PC-9 (cell line): ENCODE measurements around the gene ENAH. TPM values are rescaled to one million over a fixed set of nuclear protein-coding genes. Genes with fewer than 3 reads are reported as not detected.

Source experiments
- BruUV-seq: library from RNA; stranded (reverse); fragments of 400-500 nt; replicated peaks from 2 replicates; lab custom pipeline; 2021; lab: Mats Ljungman, UMichigan
- CTCF ChIA-PET: fragments of 300-600 bp; sonication (Branson Sonifier 250); formaldehyde crosslinking; loops from one replicate; lab custom pipeline; 2022; ENCODE audit warnings: antibody characterized with exemption; lab: Charles Lee
- POLR2A ChIA-PET: fragments of 300-600 bp; sonication (Branson Sonifier 250); formaldehyde crosslinking; loops from one replicate; lab custom pipeline; 2022; ENCODE audit warnings: antibody characterized with exemption; ENCODE audit not compliant: unreplicated experiment; lab: Charles Lee
- DNase-seq, 2 experiments: peaks; one replicate each; pipeline versions ENCODE4 v3.0.0 to v3.0.0-alpha.2; 2015 to 2022; ENCODE audit warnings: mixed read lengths in 1 of 2
- H2AFZ ChIP-seq: fragments of 200-600 bp; sonication (generic); 2 replicates; pipeline ENCODE4 v1.8.1; 2017; ENCODE audit warnings: antibody characterized with exemption
- H3F3A ChIP-seq: fragments of 200-600 bp; sonication (generic); 2 replicates; pipeline ENCODE4 v1.8.1; 2017; ENCODE audit warnings: antibody characterized with exemption, mild to moderate bottlenecking, low read depth; ENCODE audit not compliant: insufficient read depth
- H3K27ac ChIP-seq: fragments of 200-600 bp; sonication (generic); 2 replicates; pipeline ENCODE4 v1.6.1; 2016; ENCODE audit warnings: mixed run types
- H3K27me3 ChIP-seq: fragments of 200-600 bp; sonication (generic); 2 replicates; pipeline ENCODE4 v1.6.1; 2016; ENCODE audit warnings: low read depth, mixed run types; ENCODE audit not compliant: insufficient read depth
- H3K36me3 ChIP-seq: fragments of 200-600 bp; sonication (generic); 2 replicates; pipeline ENCODE4 v1.6.1; 2016; ENCODE audit warnings: low read depth, mixed run types
- H3K4me1 ChIP-seq: fragments of 200-600 bp; sonication (generic); replicated peaks from 2 replicates; pipeline ENCODE4 v1.6.1; 2016; ENCODE audit warnings: mixed run types; ENCODE audit not compliant: insufficient read depth
- H3K4me2 ChIP-seq: fragments of 200-600 bp; sonication (generic); 2 replicates; pipeline ENCODE4 v1.6.1; 2017; ENCODE audit warnings: mixed run types
- H3K4me3 ChIP-seq: fragments of 200-600 bp; sonication (generic); 2 replicates; pipeline ENCODE4 v1.6.1; 2016; ENCODE audit warnings: mixed run types
- H3K79me2 ChIP-seq: fragments of 200-600 bp; sonication (generic); 2 replicates; pipeline ENCODE4 v1.6.1; 2017; ENCODE audit warnings: low read depth, mixed run types
- H3K9me2 ChIP-seq: fragments of 200-600 bp; sonication (generic); 2 replicates; pipeline ENCODE4 v1.8.1; 2017; ENCODE audit warnings: mild to moderate bottlenecking; ENCODE audit not compliant: insufficient read depth
- H3K9me3 ChIP-seq: fragments of 200-600 bp; sonication (generic); 2 replicates; pipeline ENCODE4 v1.8.1; 2016; ENCODE audit warnings: low read depth; ENCODE audit not compliant: insufficient read depth
- H4K20me1 ChIP-seq: fragments of 200-600 bp; sonication (generic); 2 replicates; pipeline ENCODE4 v1.8.1; 2017; ENCODE audit not compliant: insufficient read depth
- CTCF ChIP-seq: fragments of 200-600 bp; sonication (generic); conservative IDR thresholded peaks from 2 replicates; pipeline ENCODE4 v1.6.1; 2017; ENCODE audit warnings: mixed run types, antibody characterized with exemption, mild to moderate bottlenecking, moderate library complexity
- EZH2 ChIP-seq: fragments of 200-600 bp; sonication (generic); IDR thresholded peaks from 2 replicates; pipeline ENCODE4 v1.8.0; 2017; ENCODE audit warnings: antibody characterized with exemption, low read depth
- intact Hi-C: fragments of 100-400 bp; cut with micrococcal nuclease; formaldehyde crosslinking; loops from one replicate; pipeline ENCODE4 v1.10.0; 2022; ENCODE audit not compliant: unreplicated experiment
- total RNA-seq: library from RNA; stranded (reverse); gene quantifications from 2 replicates; pipeline ENCODE4 v1.2.3, GENCODE V29; 2021

Gene ENAH
- total RNA-seq, 1 experiment from 2014 or later: 167 TPM

- H3K79me2 ChIP-seq: peaks cover 62% of the 10 kb centered on the region
- intact Hi-C loops: no loop called here
- H3K4me3 ChIP-seq: no peak overlapping the region
- no peaks in the 10 kb centered on the region for H3K9me3 ChIP-seq
- H2AFZ ChIP-seq: no peak overlapping the region
- H3F3A ChIP-seq: peaks cover 5% of the 10 kb centered on the region
- ChIA-PET POLR2A (interaction anchor here (0.6 to 0.7 kb wide), 4 partner anchors 34 to 776 kb away, joined by 3 to 14 read pairs (median 4); partner anchors contain the start of gene LIN9), CTCF (interaction anchor here (0.6 kb wide), 2 partner anchors 11 to 53 kb away, joined by 7 to 18 read pairs; no protein-coding TSS in a partner anchor)
- peak in 1 of 2 experiments; percentile 75 for DNase-seq
- peak overlapping the region; percentile 52 for H3K4me2 ChIP-seq
- peaks cover 15% of the 10 kb centered on the region for H3K36me3 ChIP-seq
- peaks cover 3% of the 10 kb centered on the region; the same call in 1 of the 2 replicates for H4K20me1 ChIP-seq
- TF ChIP-seq CTCF: no peak
- no peak for TF ChIP-seq EZH2
- H3K27me3 ChIP-seq: no peaks in the 10 kb centered on the region
- H3K27ac ChIP-seq: peak overlapping the region; percentile 37; the same call in 1 of the 2 replicates
- no TSS peak for BruUV-seq
- no peaks in the 10 kb centered on the region for H3K9me2 ChIP-seq
- H3K4me1 ChIP-seq: peaks cover 29% of the 10 kb centered on the region
These were observed 120.5 kb downstream of the ENAH start for GRCh38 chr1:225532240-225532944.

DNA sequence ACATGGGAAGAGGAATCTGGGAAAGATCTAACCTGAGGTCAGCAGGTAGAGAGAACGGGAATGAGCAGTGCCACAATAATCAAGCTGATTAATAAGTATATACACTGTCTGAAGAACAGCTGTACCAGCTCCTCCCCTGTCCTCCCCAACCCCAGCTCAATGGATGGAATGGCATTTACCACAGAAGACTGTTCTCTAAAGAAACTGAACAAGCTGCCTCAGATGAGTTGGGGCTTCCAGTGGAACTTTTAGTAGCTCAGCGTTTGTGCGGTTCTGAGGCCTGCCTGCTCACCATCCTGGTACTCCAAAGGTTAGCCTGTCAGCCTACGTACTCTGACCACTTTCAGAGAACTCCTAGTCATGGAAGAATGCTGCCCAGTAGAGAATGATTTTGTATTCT lies 123.2 kb downstream of the ENAH start:
- BruUV-seq: no TSS peak

GRCh38 chr1:225527575-225527974 lies 125.3 kb downstream of the ENAH start:
- ChIA-PET CTCF (no interaction called here), POLR2A (no interaction called here)
- intact Hi-C loops: no loop called here
- H3K36me3 ChIP-seq: peaks cover 15% of the 10 kb centered on the region
- no peaks in the 10 kb centered on the region for H3K9me3 ChIP-seq
- H3K4me1 ChIP-seq: peaks cover 14% of the 10 kb centered on the region
- no TSS peak for BruUV-seq
- TF ChIP-seq CTCF (no peak), EZH2 (no peak)
- no peak overlapping the region for H3K4me3 ChIP-seq
- H3K27ac ChIP-seq: no peak overlapping the region
- H3K27me3 ChIP-seq: no peaks in the 10 kb centered on the region
- H2AFZ ChIP-seq: no peak overlapping the region
- H3K4me2 ChIP-seq: no peak overlapping the region
- no peaks in the 10 kb centered on the region for H4K20me1 ChIP-seq
- H3F3A ChIP-seq: peaks cover 3% of the 10 kb centered on the region
- H3K9me2 ChIP-seq: no peaks in the 10 kb centered on the region
- no peak for DNase-seq
- peaks cover 33% of the 10 kb centered on the region for H3K79me2 ChIP-seq

More for the DNA sequence above, 123.2 kb downstream of the ENAH start:
- no peak overlapping the region for H3K4me3 ChIP-seq
- intact Hi-C loops: no loop called here
- peaks cover 15% of the 10 kb centered on the region for H3K36me3 ChIP-seq
- no peaks in the 10 kb centered on the region for H3K27me3 ChIP-seq
- H3K9me3 ChIP-seq: no peaks in the 10 kb centered on the region
- no peak for DNase-seq
- peaks cover 5% of the 10 kb centered on the region for H3F3A ChIP-seq
- H3K27ac ChIP-seq: no peak overlapping the region
- peaks cover 38% of the 10 kb centered on the region for H3K79me2 ChIP-seq
- TF ChIP-seq CTCF (no peak), EZH2 (no peak)
- H2AFZ ChIP-seq: no peak overlapping the region
- no peaks in the 10 kb centered on the region for H3K9me2 ChIP-seq
- H3K4me2 ChIP-seq: no peak overlapping the region
- H4K20me1 ChIP-seq: no peaks in the 10 kb centered on the region
- POLR2A ChIA-PET: no interaction called here
- CTCF ChIA-PET: no interaction called here
- peaks cover 29% of the 10 kb centered on the region for H3K4me1 ChIP-seq
